ENCODE data around the gene TAC1.

GRCh38 chr7:97752215-97752614 is 20.3 kb downstream of the TAC1 start:
- TF ChIP-seq, protein P1, sequence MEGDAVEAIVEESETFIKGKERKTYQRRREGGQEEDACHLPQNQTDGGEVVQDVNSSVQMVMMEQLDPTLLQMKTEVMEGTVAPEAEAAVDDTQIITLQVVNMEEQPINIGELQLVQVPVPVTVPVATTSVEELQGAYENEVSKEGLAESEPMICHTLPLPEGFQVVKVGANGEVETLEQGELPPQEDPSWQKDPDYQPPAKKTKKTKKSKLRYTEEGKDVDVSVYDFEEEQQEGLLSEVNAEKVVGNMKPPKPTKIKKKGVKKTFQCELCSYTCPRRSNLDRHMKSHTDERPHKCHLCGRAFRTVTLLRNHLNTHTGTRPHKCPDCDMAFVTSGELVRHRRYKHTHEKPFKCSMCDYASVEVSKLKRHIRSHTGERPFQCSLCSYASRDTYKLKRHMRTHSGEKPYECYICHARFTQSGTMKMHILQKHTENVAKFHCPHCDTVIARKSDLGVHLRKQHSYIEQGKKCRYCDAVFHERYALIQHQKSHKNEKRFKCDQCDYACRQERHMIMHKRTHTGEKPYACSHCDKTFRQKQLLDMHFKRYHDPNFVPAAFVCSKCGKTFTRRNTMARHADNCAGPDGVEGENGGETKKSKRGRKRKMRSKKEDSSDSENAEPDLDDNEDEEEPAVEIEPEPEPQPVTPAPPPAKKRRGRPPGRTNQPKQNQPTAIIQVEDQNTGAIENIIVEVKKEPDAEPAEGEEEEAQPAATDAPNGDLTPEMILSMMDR (IDR thresholded peaks at IDR 0.05; ENCODE audit: low read depth, low read length, missing input control): no peak
- no peak for TF ChIP-seq JUND (IDR thresholded peaks at IDR 0.05)
- TF ChIP-seq EGR1 (IDR thresholded peaks at IDR 0.05; ENCODE audit: low read depth in 2 of 2): no peak
- TF ChIP-seq, protein P2, sequence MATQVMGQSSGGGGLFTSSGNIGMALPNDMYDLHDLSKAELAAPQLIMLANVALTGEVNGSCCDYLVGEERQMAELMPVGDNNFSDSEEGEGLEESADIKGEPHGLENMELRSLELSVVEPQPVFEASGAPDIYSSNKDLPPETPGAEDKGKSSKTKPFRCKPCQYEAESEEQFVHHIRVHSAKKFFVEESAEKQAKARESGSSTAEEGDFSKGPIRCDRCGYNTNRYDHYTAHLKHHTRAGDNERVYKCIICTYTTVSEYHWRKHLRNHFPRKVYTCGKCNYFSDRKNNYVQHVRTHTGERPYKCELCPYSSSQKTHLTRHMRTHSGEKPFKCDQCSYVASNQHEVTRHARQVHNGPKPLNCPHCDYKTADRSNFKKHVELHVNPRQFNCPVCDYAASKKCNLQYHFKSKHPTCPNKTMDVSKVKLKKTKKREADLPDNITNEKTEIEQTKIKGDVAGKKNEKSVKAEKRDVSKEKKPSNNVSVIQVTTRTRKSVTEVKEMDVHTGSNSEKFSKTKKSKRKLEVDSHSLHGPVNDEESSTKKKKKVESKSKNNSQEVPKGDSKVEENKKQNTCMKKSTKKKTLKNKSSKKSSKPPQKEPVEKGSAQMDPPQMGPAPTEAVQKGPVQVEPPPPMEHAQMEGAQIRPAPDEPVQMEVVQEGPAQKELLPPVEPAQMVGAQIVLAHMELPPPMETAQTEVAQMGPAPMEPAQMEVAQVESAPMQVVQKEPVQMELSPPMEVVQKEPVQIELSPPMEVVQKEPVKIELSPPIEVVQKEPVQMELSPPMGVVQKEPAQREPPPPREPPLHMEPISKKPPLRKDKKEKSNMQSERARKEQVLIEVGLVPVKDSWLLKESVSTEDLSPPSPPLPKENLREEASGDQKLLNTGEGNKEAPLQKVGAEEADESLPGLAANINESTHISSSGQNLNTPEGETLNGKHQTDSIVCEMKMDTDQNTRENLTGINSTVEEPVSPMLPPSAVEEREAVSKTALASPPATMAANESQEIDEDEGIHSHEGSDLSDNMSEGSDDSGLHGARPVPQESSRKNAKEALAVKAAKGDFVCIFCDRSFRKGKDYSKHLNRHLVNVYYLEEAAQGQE (IDR thresholded peaks at IDR 0.05): no peak
- TF ChIP-seq RAD21 (IDR thresholded peaks at IDR 0.05): no peak
- no peak for TF ChIP-seq YY1 (IDR thresholded peaks at IDR 0.05)
- TF ChIP-seq SP1 (IDR thresholded peaks at IDR 0.05): no peak
- no peak for TF ChIP-seq RXRA (IDR thresholded peaks at IDR 0.05)
- no peak for TF ChIP-seq MAX (IDR thresholded peaks at IDR 0.05)
- no peak for TF ChIP-seq NR2F2 (IDR thresholded peaks at IDR 0.05)
- TF ChIP-seq FOXA1 (IDR thresholded peaks at IDR 0.05): no peak

Measured in liver (tissue), 3 donors.